HTERT RPE-1 (cell line): Measurements from ENCODE around the gene FCHSD2.

Source experiments
- in situ Hi-C: fragments of 300-500 bp; cut with MboI; formaldehyde crosslinking; loops from 4 replicates; pipeline ENCODE4 v1.14.3; 2020; ENCODE audit warnings: low sequenced_read_pairs

FCHSD2 gene

DNA sequence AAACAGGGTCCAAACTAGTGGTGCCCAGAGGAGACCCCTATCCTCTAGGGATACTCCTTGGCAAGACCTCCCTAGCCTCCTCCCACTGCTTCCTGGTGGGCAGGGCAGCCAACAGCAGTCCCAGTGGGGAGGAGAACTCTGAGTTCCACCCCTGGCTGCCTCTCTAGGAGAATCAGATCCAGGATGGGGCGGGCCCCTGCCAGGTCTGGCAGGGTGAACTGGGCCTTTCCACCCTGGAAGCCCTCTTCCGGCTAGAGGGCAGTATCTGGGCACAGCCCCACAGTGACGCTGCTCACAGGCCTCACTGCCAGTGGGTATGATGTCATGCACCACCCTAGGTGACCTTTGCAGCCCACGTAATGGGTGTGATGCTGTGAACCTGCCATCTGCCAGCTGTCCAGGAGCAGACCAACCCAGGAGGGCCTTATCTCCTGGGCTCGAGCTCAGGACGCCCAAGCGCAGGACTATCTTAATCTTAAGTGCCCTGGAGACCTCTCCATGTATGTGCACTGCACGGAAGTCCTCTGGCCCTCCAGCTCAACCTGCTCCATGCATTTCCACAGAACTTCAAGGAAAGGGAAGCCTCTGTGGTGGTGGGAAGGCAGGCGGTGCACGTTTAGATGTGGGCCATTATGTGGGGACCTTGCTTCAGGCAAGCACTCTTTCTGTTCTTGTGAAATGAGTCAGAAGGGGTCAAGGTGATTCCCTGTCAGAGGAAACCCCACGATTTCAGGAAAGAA is 31.8 kb upstream of the FCHSD2 start:
- in situ Hi-C loops: no loop called here

DNA sequence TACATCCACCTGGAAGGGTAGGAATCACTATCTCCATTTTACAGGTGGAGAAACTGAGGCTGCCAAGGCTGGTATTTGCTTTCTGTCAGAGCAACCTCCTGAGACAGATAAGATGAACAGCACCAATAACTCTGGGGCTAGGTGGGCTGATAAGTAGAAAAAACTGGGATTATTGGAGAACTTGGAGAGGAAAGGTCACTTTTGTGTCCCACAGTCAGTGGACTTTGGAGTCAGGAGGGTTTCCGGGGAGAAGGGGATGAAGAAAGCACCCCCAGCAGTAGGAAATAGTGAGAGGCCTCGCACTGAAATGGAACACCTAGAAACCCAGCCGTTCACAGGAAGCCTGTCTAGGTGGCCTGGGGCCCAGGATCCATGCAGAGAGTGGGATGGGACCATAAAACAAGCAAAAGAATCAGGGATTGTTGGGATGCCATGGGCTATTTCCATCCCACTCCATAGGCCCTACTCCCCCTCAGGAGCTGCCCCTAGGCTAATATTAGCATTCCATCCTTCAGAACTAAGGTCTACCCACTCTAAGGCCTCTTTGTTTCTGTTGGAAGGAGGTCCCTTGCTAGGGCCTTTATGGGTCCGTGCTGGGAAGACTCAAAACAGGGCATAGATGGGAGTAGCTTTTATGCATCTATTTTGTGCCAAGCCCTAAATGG is 31.0 kb upstream of the FCHSD2 start:
- in situ Hi-C loops: no loop called here

DNA sequence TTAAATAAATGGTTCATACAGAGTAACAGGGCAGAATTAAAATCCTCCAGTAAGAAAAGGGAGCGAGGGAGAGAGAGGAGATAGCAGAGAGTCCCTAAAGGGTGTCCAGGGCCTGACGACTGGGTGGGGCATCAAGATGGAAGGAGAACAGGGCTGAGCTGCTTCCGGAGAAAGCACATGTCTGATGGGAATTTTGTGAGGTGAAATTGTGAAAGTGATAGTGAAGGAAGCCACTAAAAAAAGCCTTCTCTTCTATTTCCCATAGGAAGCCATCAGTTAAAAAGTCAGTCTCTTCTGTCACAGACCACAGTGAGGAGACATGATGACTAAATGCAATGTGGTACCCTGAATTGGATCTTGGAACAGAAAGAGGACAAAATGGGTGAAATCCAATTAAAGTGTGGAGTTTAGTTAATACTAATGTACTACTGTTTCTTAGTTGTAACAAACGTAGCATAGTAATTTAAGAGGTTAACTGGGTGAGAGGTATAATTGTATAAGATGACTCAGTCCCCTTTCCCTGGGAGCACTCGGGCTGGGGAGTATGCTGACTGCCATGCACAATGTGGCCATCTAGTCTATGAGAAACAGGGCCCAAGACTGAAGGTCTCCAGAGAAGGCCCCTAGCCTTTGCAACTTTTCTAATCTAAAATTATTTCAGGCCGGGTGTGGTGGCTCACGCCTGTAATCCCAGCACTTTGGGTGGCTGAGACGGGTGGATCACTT is 29.5 kb upstream of the FCHSD2 start:
- in situ Hi-C loops: no loop called here

DNA sequence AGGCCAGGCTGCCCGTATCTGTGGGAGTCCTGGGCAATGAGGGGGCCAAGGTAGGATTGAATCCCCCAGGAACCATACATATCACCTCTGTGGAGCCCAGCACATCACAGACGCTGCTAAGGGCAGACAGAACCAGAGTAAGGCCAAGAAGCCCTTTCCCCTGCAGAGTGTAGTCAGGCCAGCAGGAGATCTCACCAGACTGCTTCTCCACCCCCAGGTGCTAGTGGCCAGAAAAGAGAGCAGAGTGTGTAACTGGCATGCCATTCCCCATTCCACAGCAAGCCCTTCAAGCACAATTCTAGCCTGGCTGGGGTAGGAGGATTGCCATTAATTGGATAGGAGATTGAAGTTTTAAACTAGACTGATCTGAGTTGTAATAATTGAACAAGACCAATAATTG is 28.0 kb upstream of the FCHSD2 start:
- in situ Hi-C loops: no loop called here

DNA sequence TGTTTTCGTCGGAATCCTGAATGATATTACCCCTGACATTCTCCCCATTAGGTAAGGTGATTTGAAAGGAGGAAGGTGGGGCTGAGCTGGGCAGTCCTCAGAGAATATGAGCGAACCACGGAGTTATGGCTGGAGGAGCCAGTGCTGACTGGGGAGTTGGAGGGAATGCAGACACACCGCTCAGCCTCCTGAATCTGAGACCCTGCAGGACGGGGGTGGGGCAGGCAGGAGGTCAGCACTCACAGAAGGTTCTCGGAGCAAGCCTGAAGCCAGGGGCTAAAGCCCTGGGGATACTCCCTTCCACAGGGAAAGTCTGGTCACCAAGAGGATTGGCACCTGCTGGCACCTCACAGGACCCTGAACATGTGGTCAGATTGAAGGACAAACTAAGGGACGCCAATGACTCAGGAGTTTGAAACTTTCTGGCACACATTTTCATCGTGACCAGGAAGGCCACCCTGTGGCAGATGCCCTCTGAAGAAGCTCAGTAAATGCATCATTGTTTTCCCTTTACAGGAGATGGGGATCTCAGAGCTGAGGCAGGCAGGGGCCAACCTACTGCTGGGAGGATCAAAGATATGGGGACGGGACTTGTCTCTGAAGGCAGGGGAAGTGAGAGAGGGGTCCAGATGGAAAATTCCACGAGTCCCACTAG is 26.9 kb upstream of the FCHSD2 start:
- in situ Hi-C loops: no loop called here

DNA sequence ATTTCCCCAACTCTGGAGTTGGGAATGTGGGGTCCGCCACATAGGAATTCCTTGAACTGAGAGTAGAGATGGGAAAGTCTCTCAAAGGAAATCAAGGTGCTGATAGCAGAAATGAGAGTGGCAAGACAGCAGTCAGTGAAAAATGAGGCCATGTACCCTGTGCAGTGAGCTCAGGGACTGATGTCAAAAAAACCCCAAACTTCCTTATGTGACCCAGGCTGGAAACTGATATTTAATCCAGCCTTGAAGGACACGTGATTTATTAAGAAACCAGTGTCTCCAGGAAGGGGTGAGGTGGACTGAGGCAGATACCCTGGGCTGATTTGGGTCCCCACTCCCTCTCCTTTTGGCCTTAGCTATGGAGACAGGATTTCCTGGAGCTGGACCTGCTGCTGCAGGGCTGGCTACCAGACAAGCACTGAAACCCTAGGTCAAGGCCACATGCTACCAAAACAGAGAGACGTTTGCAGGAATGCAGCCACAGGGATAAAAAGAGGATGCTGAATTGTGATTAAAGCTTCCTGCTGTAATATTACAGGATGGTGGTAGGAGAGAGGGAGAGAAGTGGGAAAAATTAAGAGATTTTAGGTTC is 25.3 kb upstream of the FCHSD2 start:
- in situ Hi-C loops: no loop called here

DNA sequence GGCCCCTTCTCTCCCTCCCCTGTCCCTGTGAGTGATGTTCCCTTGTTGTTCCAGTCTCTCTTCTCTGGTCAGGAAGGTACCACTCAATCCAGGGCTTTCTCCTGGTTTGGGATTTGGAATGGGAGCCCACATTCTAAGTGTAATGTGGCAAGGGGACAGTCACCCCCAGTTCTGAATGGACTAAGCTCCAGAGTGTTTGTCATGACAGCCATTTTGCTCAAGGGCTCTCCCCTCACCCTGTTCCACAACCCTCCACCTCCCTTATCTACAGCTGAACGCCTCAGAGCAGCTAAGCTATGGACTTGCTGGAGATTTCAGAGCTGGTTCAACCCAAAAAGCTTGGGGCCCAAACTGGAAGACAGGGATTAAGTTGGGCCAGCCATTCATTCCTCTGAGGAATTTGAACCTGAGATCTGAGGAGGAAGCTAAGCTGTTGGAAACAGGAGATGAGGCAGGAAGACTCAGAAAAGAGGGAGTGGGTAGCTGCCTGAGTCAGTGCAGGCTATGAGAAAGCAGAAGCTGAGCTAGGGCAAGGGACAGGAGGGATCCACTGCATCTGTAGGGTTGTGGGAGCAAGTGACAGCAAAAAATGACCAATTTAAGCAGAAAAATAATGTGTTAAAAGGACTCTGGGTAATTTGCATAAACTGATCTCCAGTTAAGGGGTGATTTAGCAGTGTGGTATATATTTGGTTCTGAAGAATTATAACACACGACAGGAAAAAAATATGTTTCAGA is 22.9 kb upstream of the FCHSD2 start:
- in situ Hi-C loops: no loop called here

DNA sequence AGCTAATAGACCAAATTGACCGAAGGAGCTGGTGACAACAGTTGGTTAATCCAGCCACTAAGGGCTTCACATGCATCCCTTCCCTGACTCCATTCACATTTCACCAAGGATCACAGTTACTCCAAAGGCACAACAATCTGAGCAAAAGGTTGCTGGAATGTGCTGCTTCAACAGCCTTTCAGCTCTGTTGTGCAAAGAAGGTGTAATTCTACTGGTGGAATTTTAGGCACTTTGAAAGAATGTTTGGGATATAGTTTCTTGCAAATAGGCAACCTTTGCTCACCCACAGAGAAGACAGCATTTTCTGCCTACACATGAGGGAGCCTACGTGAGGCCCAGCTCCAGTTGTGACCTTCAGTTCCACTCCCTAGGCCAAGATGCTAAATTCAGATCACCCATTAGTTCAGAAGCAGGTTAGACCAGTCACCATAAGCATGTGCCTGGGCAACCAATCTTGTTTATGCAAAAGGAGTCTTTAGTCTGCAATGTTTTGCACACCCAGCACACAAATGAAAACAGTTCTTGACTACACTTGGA is 21.6 kb upstream of the FCHSD2 start:
- in situ Hi-C loops: no loop called here

DNA sequence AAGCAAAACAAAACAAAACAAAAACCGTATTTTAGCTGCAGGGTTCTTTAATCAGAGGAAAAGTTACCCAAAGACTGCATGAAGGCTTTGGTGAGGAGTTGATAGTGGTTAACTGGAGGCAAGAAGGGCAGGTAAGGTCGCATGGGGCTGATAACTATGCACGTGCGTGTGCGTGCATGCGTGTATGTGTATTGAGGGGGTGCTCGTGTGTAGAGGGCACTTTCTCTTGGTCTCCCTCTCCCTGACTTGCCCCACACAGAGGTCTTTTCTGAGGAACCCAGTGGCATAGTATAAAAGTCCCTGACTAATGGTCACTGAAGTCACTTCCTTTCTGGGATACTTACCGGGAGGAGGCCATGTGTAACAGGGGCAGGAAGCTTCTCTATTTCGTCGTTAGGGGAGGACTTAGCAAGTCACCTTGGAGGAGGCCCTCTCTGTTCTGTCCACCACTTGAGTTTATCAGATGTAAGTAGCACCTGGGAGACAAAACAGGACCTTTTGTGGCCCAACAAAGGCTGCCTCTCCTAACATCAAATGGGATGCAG is 20.1 kb upstream of the FCHSD2 start:
- in situ Hi-C loops: no loop called here

DNA sequence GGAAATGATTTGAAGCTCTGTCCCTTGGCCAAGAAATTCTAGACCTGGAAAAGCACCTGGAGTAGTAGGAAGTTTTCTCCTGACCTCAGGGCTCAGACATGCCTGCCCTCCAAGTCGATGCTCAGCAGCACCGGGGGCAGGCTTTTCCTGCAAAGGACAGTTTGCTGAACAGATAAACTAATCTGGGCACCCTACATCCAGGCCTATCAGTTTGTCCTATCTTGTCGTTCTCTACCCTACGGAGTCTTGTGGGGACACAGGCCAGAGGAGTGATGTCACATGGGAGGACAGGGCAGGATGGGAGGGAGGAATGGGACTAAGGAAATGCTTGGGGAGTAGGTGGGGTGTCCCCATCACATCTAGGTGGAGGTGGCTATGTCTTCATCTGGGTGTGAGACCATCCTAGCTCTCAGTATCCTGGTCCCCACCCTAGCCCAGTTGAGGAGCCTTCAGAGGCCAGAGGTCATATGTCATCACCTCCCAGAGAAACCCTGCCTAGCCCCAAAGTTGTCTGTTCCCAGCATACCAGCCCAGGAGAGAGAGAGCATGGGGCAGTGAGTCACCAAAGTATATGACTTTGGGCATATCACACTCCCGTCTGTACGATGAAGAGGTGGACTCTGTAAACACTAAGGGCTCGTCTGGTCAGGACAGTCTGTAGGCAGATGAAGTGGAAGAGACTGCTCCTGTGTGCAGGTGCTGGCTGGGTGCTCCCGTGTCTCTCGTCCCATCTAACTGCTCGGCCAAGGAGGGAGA is 18.1 kb upstream of the FCHSD2 start:
- in situ Hi-C loops: no loop called here

DNA sequence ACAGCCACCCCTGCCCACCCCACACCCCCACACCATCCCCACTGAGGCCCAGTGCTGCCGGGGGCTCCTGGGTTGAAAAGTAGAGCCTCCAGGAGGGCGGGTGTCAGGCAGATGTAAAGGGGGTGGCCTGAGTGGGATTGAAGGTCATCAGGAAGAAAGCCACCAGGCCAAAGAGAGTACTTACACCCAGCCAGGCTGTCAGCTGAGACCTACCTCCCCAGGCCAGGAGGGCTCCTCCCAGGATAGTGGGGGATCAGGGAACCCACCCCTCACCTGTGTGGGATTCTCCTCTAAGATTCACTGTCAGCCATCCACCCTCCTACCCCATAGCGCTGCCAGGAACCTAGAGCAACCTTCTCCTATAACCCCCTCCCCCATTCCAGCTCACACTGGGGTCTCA is 17.2 kb upstream of the FCHSD2 start:
- in situ Hi-C loops: no loop called here

DNA sequence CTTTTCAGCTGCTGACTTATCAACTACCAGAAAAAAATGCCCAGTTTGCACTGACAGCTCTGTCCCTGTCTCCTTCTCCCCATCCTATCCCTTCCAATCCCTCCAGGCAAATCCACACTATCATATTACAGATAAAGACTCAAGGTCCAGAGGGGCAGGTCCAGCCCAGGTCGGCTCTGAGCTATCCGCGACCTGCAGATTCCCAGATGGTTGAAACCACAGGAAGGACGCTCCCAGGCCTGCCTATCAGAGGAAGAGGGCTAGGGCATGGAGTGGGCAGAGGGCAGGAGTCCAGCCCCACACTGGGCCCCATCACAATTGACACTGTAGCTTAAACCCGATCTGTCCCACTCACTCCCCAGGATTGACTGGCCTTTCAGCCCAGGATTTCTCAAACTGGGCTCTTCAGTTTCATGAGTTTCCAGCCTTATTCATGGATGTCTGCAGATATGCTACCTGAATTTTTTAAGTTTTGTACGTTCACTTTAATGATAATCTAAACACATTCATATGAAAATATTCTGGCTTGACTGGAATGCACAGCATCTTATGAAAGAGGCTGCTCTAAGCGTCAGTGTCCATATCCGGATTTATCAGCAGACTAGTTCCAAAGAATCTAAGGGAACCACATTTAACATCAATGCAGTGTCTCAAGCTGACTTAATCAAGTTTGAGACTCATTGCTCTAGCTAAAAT is 16.4 kb upstream of the FCHSD2 start:
- in situ Hi-C loops: no loop called here

DNA sequence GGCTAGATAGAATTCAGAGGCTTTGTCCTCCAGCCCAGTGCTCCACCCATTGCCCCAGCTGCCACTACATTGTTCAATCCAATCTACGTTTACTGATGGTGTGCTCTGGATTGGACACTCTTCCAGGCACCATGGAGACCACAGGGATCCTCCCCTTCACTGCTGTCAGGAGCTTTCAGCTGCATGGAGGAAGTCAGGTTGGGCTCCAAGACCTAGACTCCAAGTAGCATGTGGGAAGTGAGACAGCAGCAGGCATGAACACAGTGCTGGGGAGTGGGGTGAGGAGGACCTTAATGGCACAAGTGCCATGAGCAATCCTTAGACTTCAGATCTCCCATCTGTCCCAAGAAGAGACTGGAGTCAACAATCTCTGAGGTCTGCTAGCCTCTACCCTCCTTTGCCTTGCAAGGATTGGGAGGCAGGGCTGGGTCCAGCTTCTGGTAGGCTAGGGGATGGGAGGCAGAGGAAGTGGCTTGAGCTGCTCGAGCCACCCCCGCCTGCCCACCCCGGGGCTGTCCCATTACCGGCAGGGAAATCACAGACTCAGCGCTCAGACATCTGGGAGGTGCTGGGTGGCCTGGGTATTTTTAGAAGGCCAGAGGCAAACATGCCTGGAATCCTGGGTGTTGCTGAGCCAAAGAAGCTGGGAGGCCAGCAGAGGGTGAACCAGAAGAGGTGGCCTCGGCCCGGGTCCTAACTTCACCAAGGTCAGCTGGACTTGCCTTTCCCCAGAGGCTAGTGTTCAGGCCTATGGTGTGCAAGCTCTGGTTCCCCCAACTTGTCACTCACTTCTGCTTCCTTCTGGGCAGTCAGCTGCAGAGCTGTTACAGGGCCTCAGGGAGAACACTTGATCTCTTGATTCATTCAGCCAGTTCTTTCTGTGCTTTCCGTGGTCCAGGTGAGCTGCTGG is 15.2 kb upstream of the FCHSD2 start:
- in situ Hi-C loops: no loop called here

DNA sequence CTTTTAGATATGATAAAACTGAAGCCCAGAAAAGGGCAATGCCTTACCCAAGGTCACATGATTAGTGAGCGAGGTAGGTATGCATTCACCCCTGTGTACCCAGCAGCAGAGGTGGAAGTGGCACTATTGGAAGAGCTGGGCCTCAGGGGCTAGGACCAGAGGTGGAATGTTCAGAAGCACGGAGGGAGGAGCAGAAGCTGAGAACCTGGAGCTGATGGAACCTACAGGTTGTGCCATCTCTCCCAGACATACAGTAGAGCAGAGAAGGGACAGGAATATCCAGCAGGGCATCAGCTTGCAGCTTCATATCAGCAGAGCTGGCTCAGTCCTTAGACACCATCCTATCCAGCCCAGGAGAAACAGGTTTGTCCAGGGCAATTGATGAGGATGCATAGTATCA is 14.6 kb upstream of the FCHSD2 start:
- in situ Hi-C loops: no loop called here

DNA sequence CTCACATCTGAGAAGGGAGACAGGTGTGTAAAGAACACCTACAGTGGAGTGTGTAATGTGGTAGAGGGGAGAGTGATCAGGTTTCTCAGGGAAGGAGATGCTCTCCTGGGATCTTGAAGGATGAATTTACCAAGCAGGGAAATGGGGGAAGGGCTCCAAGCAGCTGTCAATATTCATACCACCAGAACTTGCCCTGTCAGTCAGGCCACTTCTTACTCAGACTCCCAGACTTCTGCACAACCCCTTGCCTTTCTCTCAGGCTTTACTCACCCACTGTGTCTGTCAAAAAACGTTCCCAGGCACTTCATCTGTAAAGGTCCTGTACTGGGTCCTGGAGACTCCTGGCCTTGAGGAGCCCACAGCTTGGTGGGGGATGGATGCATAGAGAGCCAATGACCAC is 14.0 kb upstream of the FCHSD2 start:
- in situ Hi-C loops: no loop called here

DNA sequence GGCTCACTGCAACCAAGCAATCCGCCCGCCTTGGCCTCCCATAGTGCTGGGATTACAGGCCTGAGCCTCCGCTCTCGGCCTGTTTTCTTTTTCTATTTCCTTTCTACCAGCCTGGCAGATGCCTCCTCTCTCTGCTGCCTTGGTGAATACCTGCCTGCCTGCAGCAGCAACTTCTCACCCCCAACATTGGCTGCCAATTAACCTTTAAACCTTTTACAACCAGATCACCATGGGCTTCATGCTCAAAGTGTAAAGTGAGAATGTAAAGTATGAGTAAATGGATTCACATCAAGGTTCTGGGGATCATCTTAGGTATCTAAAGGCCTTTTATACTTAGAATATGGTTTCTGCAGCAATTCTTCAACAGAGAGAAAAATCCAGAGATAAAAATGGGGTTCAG is 13.0 kb upstream of the FCHSD2 start:
- in situ Hi-C loops: no loop called here

DNA sequence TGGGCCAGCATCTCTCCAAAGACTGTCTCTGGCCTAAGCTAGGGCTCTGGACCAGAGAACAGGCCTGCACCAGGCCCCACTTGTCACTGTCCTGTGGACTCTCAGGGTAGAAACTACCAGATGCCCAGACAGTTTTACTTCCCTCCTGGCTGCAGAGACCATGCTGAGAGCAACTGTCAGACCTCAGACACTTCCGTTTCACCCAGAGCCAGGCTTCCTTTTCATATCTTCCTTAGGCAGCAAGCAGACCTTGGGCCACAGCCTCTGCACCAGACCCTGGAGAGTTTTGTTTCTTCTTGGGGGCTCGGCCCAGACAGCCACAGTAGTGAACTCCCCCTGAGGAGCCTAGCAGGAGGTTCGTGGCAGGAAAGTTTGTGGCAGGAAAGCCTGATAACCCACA is 12.1 kb upstream of the FCHSD2 start:
- in situ Hi-C loops: no loop called here
